Esophagus (tissue), 2 donors: Measurements from ENCODE around the gene C1orf210. TPM values are rescaled to one million over a fixed set of nuclear protein-coding genes. Genes with fewer than 3 reads are reported as not detected.

Experiments
- H3K27ac ChIP-seq, 2 donors: one replicate each; pipeline ENCODE4 v1.5.1; 2013; ENCODE audit warnings: low read depth in 2 of 2, mild to moderate bottlenecking in 2 of 2, inconsistent platforms in 1 of 2, low read length in 1 of 2, moderate library complexity in 1 of 2
- H3K27me3 ChIP-seq, 2 donors: one replicate each; pipeline ENCODE4 v1.6.1; 2013; ENCODE audit warnings: low read length in 2 of 2, control low read depth in 1 of 2, mild to moderate bottlenecking in 1 of 2; ENCODE audit not compliant: insufficient read depth in 2 of 2, control insufficient read depth in 1 of 2
- H3K36me3 ChIP-seq, 2 donors: one replicate each; pipeline ENCODE4 v1.6.1; 2013; ENCODE audit warnings: low read length in 1 of 2; ENCODE audit not compliant: control insufficient read depth in 2 of 2, insufficient read depth in 2 of 2
- H3K4me1 ChIP-seq, 2 donors: one replicate each; pipeline ENCODE4 v1.6.1; 2013; ENCODE audit warnings: low read length in 1 of 2; ENCODE audit not compliant: control insufficient read depth in 2 of 2, insufficient read depth in 2 of 2
- H3K4me3 ChIP-seq, 2 donors: one replicate each; pipeline ENCODE4 v1.5.1; 2013; ENCODE audit warnings: low read length in 2 of 2, mild to moderate bottlenecking in 2 of 2, low read depth in 1 of 2, moderate library complexity in 1 of 2
- H3K9me3 ChIP-seq, 2 donors: one replicate each; pipeline ENCODE4 v1.6.1; 2013; ENCODE audit warnings: mild to moderate bottlenecking in 2 of 2, low read depth in 1 of 2, low read length in 1 of 2, moderate library complexity in 1 of 2; ENCODE audit not compliant: control insufficient read depth in 2 of 2, insufficient read depth in 1 of 2
- WGBS, 2 donors: extraction: QIAGEN DNeasy Blood & Tissue Kit; methylation state at CpG; one replicate each; pipeline ENCODE4 v1.1.7; 2013; 5-methylcytosine and 5-hydroxymethylcytosine counted together
- polyA plus RNA-seq, 2 donors: library from polyadenylated mRNA; stranded (reverse); fragments of 200-250 nt; gene quantifications; one replicate each; pipeline ENCODE4 v1.2.3, GENCODE V29; 2013
- donor health status: healthy with polysubstance abuse.
- donor health status: Bipolar disorder and iron deficiency.

Gene C1orf210
- polyA plus RNA-seq, 2 donors, result 9.1 to 16.7 TPM

GRCh38 chr1:43286115-43286514 is 734 bp upstream of the C1orf210 start:
- peaks cover 2 to 9% of the 10 kb centered on the region in 2 donors for H3K4me1 ChIP-seq
- H3K27ac ChIP-seq, result no peak overlapping the region
- H3K27me3 ChIP-seq, result no peaks in the 10 kb centered on the region
- WGBS, 2 donors, result 75 to 85% methylated on average over 11 of the region's 11 CpGs
- peaks cover 0 to 2% of the 10 kb centered on the region in 2 donors for H3K36me3 ChIP-seq
- peak overlapping the region in 1 of 2 donors; percentile 7 for H3K4me3 ChIP-seq
- no peaks in the 10 kb centered on the region for H3K9me3 ChIP-seq

- WGBS, 2 donors, result 48 to 63% methylated on average over 12 of the region's 12 CpGs
- Histone ChIP-seq H3K36me3 (peaks cover 0 to 2% of the 10 kb centered on the region in 2 donors), H3K4me1 (peaks cover 0 to 9% of the 10 kb centered on the region in 2 donors), H3K27me3 (no peaks in the 10 kb centered on the region), H3K9me3 (no peaks in the 10 kb centered on the region), H3K27ac (peak overlapping the region; percentile 49 to 81), H3K4me3 (peak overlapping the region; percentile 57 to 59)
Measured at GRCh38 chr1:43284546-43285110, 753 bp downstream of the C1orf210 start.

GRCh38 chr1:43284065-43284464 is 1.3 kb downstream of the C1orf210 start:
- H3K9me3 ChIP-seq, result no peaks in the 10 kb centered on the region
- no peak overlapping the region for H3K27ac ChIP-seq
- no peaks in the 10 kb centered on the region for H3K27me3 ChIP-seq
- peak overlapping the region in 1 of 2 donors; percentile 57 for H3K4me3 ChIP-seq
- WGBS, 2 donors, result 62 to 88% methylated on average over 3 of the region's 3 CpGs
- H3K4me1 ChIP-seq, result peaks cover 0 to 9% of the 10 kb centered on the region in 2 donors
- H3K36me3 ChIP-seq, result peaks cover 0 to 2% of the 10 kb centered on the region in 2 donors

- Histone ChIP-seq H3K4me3 (no peak overlapping the region), H3K27ac (no peak overlapping the region), H3K9me3 (no peaks in the 10 kb centered on the region), H3K36me3 (peaks cover 0 to 2% of the 10 kb centered on the region in 2 donors), H3K27me3 (no peaks in the 10 kb centered on the region), H3K4me1 (peaks cover 0 to 9% of the 10 kb centered on the region in 2 donors)
- 82 to 84% methylated on average over 15 of the region's 15 CpGs for WGBS, 2 donors
Measured at GRCh38 chr1:43282220-43283195, 2.9 kb downstream of the C1orf210 start.

GRCh38 chr1:43280692-43281091 is 4.7 kb downstream of the C1orf210 start:
- peaks cover 0 to 7% of the 10 kb centered on the region in 2 donors for H3K4me1 ChIP-seq
- H3K27me3 ChIP-seq, result no peaks in the 10 kb centered on the region
- no peak overlapping the region for H3K27ac ChIP-seq
- H3K9me3 ChIP-seq, result no peaks in the 10 kb centered on the region
- WGBS, 2 donors, result 50 to 65% methylated on average over 2 of the region's 2 CpGs
- peaks cover 0 to 2% of the 10 kb centered on the region in 2 donors for H3K36me3 ChIP-seq
- H3K4me3 ChIP-seq, result no peak overlapping the region

GRCh38 chr1:43279666-43280065 is 5.7 kb downstream of the C1orf210 start:
- peaks cover 0 to 2% of the 10 kb centered on the region in 2 donors for H3K36me3 ChIP-seq
- H3K27ac ChIP-seq, result no peak overlapping the region

GRCh38 chr1:43279161-43279560 is 6.2 kb downstream of the C1orf210 start:
- 86 to 94% methylated on average over 5 of the region's 5 CpGs for WGBS, 2 donors
- H3K36me3 ChIP-seq, result peaks cover 0 to 2% of the 10 kb centered on the region in 2 donors
- H3K4me3 ChIP-seq, result no peak overlapping the region
- H3K9me3 ChIP-seq, result no peaks in the 10 kb centered on the region
- no peaks in the 10 kb centered on the region for H3K27me3 ChIP-seq
- H3K4me1 ChIP-seq, result peaks cover 0 to 5% of the 10 kb centered on the region in 2 donors
- no peak overlapping the region for H3K27ac ChIP-seq

More at GRCh38 chr1:43279666-43280065, 5.7 kb downstream of the C1orf210 start:
- Histone ChIP-seq H3K4me3 (no peak overlapping the region), H3K9me3 (no peaks in the 10 kb centered on the region), H3K4me1 (peaks cover 0 to 4% of the 10 kb centered on the region in 2 donors), H3K27me3 (no peaks in the 10 kb centered on the region)
- WGBS, 2 donors, result 92 to 93% methylated on average over 4 to 6 of the region's 6 CpGs

GRCh38 chr1:43277116-43277876 is 8.1 kb downstream of the C1orf210 start:
- Histone ChIP-seq H3K27me3 (no peaks in the 10 kb centered on the region), H3K9me3 (no peaks in the 10 kb centered on the region), H3K4me1 (peaks cover 0 to 7% of the 10 kb centered on the region in 2 donors), H3K4me3 (no peak overlapping the region), H3K27ac (no peak overlapping the region), H3K36me3 (no peaks in the 10 kb centered on the region)
- WGBS, 2 donors, result 81 to 90% methylated on average over 7 of the region's 7 CpGs

GRCh38 chr1:43276673-43277072 is 8.7 kb downstream of the C1orf210 start:
- H3K27ac ChIP-seq, result no peak overlapping the region
- H3K27me3 ChIP-seq, result no peaks in the 10 kb centered on the region
- 55 to 57% methylated on average over 7 of the region's 7 CpGs for WGBS, 2 donors
- no peaks in the 10 kb centered on the region for H3K36me3 ChIP-seq
- H3K4me3 ChIP-seq, result no peak overlapping the region
- H3K4me1 ChIP-seq, result peaks cover 0 to 12% of the 10 kb centered on the region in 2 donors
- no peaks in the 10 kb centered on the region for H3K9me3 ChIP-seq
